ENCODE results near the gene DLEC1. TPM values are rescaled to one million over a fixed set of nuclear protein-coding genes. Genes with fewer than 3 reads are reported as not detected.
"Not testable (repeated sequence)": the region's sequence is repeated elsewhere in the genome, so short reads cannot be mapped to it uniquely, and the experiment has no call there.

The DLEC1 gene
- total RNA-seq, 4 donors from 2014 or later = 1.5 to 2.8 (median 1.9) TPM; not detected in 1

DNA sequence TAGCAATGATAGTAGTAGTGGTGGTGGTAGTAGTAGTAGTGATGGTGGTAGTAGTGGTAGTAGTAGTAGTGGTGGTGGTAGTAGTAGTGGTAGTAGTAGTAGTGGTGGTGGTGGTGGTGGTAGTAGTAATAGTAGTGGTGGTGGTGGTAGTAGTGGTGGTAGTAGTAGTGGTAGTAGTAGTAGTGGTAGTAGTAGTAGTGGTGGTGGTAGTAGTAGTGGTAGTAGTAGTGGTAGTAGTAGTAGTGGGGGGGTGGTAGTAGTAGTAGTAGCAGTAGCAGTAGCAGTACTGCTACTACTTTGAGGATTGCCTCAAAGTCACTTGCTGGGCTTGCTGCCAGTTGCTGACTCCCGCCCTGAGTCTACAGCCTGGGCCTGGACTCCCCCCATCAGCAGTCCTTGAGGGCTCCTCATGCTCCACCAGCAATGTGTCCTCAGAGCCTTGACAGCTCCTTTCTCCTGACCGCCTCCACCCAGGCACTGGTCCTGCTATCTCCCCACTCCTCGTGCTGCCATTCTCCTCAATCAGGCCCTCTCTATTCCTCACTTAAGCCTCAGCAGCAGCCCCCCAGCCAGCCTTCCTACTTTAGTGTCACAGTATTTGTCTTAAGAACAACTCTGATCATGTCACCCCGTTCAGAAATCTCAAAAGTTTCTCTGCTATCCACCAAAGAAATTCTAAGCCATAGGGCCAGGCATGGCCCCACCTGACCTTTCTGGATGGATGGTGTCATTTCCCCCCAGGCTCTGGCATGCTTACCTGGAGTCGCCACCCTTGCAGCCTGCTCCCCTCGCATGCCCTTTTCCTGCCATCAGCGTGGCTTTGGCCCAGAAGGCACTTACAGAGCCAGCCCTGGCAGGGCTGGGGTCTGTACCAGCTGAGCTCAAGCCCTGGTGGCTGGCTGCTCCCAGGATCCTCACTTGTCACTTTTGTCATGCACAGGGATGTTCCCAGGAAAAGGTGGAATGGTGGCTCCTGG is 45.6 kb downstream of the DLEC1 start:
- Histone ChIP-seq H3K27me3 (no peaks in the 10 kb centered on the region), H3K36me3 (no peaks in the 10 kb centered on the region), H3K27ac (no peak overlapping the region), H3K4me1 (no peaks in the 10 kb centered on the region), H3K9me3 (no peaks in the 10 kb centered on the region), H3K4me3 (no peak overlapping the region)
- no peak for DNase-seq
- no peak for TF ChIP-seq CTCF (IDR thresholded peaks at IDR 0.05)
- TF ChIP-seq POLR2A (IDR thresholded peaks at IDR 0.05) = no peak
- intact Hi-C loops (cut with DNase I; ENCODE audit: low total_unique reads) = no loop called here

GRCh38 chr3:38085311-38085942 is 46.4 kb downstream of the DLEC1 start:
- no peak for DNase-seq
- intact Hi-C loops (cut with DNase I; ENCODE audit: low total_unique reads) = no loop called here
- H3K27ac ChIP-seq = no peak overlapping the region
- no peak for TF ChIP-seq POLR2A (IDR thresholded peaks at IDR 0.05)
- no peak for TF ChIP-seq CTCF (IDR thresholded peaks at IDR 0.05)
- H3K9me3 ChIP-seq = no peaks in the 10 kb centered on the region
- no peaks in the 10 kb centered on the region for H3K27me3 ChIP-seq
- no peaks in the 10 kb centered on the region for H3K36me3 ChIP-seq
- no peaks in the 10 kb centered on the region for H3K4me1 ChIP-seq
- no peak overlapping the region for H3K4me3 ChIP-seq

DNA sequence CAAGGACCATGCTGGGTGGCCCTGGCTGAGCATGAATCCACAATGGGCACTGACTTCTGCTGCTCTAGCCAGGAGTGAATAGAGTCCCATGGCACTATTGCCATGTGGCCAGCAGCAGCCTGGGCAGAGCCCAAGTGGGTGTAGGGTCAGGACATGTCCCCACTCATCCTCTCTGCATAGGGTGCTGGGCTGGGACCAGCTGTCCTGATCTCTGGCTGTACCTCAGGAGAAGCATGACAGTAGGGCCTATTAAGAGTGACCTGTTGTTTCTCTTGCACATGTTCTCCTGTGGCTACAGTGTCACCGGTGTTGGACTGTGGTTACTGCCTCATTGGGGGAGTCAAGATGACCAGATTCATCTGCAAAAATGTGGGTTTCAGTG is 46.9 kb downstream of the DLEC1 start:
- Histone ChIP-seq H3K4me1 (no peaks in the 10 kb centered on the region), H3K27me3 (no peaks in the 10 kb centered on the region), H3K36me3 (no peaks in the 10 kb centered on the region), H3K9me3 (no peaks in the 10 kb centered on the region), H3K4me3 (no peak overlapping the region), H3K27ac (no peak overlapping the region)
- TF ChIP-seq POLR2A (IDR thresholded peaks at IDR 0.05) = no peak
- TF ChIP-seq CTCF (IDR thresholded peaks at IDR 0.05) = no peak
- no peak for DNase-seq
- intact Hi-C loops (cut with DNase I; ENCODE audit: low total_unique reads) = no loop called here

DNA sequence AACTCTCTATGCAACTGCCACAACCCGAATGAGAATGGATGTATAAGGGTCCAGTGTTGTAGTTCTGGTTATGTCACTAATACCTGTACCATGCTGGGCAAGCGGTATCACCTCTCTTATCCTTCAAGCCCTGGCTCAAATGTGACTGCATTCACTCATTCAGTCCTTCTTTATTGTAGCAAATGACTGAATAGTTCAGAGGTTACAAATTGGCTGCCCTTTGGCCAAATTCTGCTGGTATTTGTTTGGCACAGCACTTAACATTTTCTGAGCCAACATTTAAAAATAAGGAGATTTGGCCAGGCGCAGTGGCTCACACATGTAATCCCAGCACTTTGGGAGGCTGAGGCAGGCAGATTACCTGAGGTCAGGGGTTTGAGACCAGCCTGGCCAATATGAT is 47.5 kb downstream of the DLEC1 start:
- no peak for DNase-seq
- intact Hi-C loops (cut with DNase I; ENCODE audit: low total_unique reads) = no loop called here
- Histone ChIP-seq H3K27ac (no peak overlapping the region), H3K4me1 (no peaks in the 10 kb centered on the region), H3K27me3 (no peaks in the 10 kb centered on the region), H3K9me3 (no peaks in the 10 kb centered on the region), H3K36me3 (no peaks in the 10 kb centered on the region), H3K4me3 (no peak overlapping the region)
- no peak for TF ChIP-seq CTCF (IDR thresholded peaks at IDR 0.05)
- no peak for TF ChIP-seq POLR2A (IDR thresholded peaks at IDR 0.05)

- H3K9me3 ChIP-seq; H3K36me3 ChIP-seq; intact Hi-C loops (cut with DNase I; ENCODE audit: low total_unique reads); H3K4me1 ChIP-seq; H3K27ac ChIP-seq; H3K27me3 ChIP-seq; H3K4me3 ChIP-seq; DNase-seq: not testable (repeated sequence)
Measured at GRCh38 chr3:38087278-38087677, 48.3 kb downstream of the DLEC1 start.
